Measurements from ENCODE around the gene BMERB1. TPM values are rescaled to one million over a fixed set of nuclear protein-coding genes. Genes with fewer than 3 reads are reported as not detected.

BMERB1 gene
- total RNA-seq, 1 experiment from 2014 or later = 13.6 TPM

DNA sequence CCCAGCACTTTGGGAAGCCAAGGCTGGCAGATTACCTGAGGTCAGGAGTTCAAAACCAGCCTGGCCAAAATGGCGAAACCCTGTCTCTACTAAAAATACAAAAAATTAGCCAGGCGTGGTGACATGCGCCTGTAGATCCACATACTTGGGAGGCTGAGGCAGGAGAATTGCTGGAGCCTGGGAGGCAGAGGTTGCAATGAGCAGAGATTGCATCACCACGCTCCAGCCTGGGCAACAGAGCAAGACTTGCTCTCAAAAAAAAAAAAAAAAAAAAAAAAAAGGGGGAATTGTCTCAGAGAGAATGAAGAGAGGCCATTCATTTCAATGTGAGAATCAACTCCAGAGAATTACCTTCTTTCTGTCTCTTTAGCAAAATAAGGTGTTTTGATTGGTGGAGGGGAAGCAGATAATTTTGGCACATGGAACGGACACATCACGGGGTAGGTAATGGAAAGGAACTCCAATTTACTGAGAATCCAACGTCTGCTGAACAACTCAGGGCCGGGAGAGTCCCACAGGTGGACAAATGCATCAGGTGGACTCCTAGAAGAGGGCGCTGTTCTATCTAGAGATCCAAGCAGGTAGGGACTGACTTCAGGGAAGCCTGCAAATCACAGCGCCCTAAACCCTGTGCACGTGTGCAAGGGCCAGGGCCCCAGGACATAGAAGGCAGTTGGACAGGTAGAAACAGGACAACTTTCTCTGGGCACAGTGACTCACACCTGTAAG is 77.5 kb downstream of the BMERB1 start:
- TF ChIP-seq FOXK1 (CRISPR knock-in tag; IDR thresholded peaks at IDR 0.05) = no peak
- no peak for TF ChIP-seq JUN (CRISPR knock-in tag; IDR thresholded peaks at IDR 0.05)
- no peak for TF ChIP-seq GABPB1 (CRISPR knock-in tag; IDR thresholded peaks at IDR 0.05)
- no peak for TF ChIP-seq ZNF512 (CRISPR knock-in tag; IDR thresholded peaks at IDR 0.05; ENCODE audit: borderline replicate concordance)
- no peak for TF ChIP-seq SMAD3 (CRISPR knock-in tag; IDR thresholded peaks at IDR 0.05; ENCODE audit: borderline replicate concordance)
- no peak for TF ChIP-seq FOXJ3 (CRISPR knock-in tag; IDR thresholded peaks at IDR 0.05; ENCODE audit: borderline replicate concordance)
- no peak overlapping the region for H3K4me3 Mint-ChIP-seq
- POLR2A ChIA-PET = no interaction called here
- no peaks in the 10 kb centered on the region for H3K27me3 Mint-ChIP-seq (ENCODE audit: low read depth)
- no peaks in the 10 kb centered on the region for H3K36me3 Mint-ChIP-seq
- peaks cover 27% of the 10 kb centered on the region for H3K4me1 Mint-ChIP-seq
- no peaks in the 10 kb centered on the region for H3K9me3 Mint-ChIP-seq
- no peak overlapping the region for H3K27ac Mint-ChIP-seq
- DNase-seq (ENCODE audit: low spot score) = no peak
- ATAC-seq = no peak
- CTCF ChIA-PET = no interaction called here

DNA sequence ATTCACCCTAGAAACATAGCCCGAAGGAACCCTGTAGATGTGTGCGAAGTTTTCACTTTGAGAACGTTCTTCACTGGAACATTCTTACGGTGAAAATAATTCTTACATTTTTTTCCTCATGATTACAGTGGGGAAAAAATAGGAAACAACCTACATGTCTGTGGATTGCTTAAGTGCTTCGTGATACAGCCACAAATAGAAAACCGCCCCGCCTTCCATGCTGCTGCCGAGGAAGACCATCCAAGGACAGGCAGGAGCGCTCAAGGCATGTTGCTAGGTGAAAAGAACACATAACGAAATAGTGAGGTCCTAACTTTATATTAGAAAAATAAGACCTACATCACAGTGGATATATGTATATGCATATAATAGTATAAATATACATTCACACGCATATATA is 78.8 kb downstream of the BMERB1 start:
- no peak overlapping the region for H3K27ac Mint-ChIP-seq
- DNase-seq (ENCODE audit: low spot score) = no peak
- H3K36me3 Mint-ChIP-seq = no peaks in the 10 kb centered on the region
- TF ChIP-seq FOXK1 (CRISPR knock-in tag; IDR thresholded peaks at IDR 0.05) (no peak), HMGXB4 (CRISPR knock-in tag; IDR thresholded peaks at IDR 0.05) (no peak), ZNF396 (CRISPR knock-in tag; IDR thresholded peaks at IDR 0.05; ENCODE audit: borderline replicate concordance) (no peak), NFE2L1 (CRISPR knock-in tag; IDR thresholded peaks at IDR 0.05) (no peak), JAZF1 (CRISPR knock-in tag; IDR thresholded peaks at IDR 0.05) (no peak), CBFB (CRISPR knock-in tag; IDR thresholded peaks at IDR 0.05; ENCODE audit: low read depth) (no peak), NFYB (CRISPR knock-in tag; conservative IDR thresholded peaks at IDR 0.05; ENCODE audit: low read depth) (no peak), RORB (CRISPR knock-in tag; IDR thresholded peaks at IDR 0.05) (no peak), TEAD1 (CRISPR knock-in tag; IDR thresholded peaks at IDR 0.05) (no peak), IRF2 (CRISPR knock-in tag; IDR thresholded peaks at IDR 0.05; ENCODE audit: borderline replicate concordance, low read depth) (no peak), ZSCAN18 (CRISPR knock-in tag; IDR thresholded peaks at IDR 0.05) (no peak), STAT6 (CRISPR knock-in tag; conservative IDR thresholded peaks at IDR 0.05; ENCODE audit: low read depth) (no peak), ZNF423 (CRISPR knock-in tag; IDR thresholded peaks at IDR 0.05) (no peak), MYBL2 (CRISPR knock-in tag; IDR thresholded peaks at IDR 0.05) (no peak), SMAD3 (CRISPR knock-in tag; IDR thresholded peaks at IDR 0.05; ENCODE audit: borderline replicate concordance) (no peak), GTF2I (CRISPR knock-in tag; conservative IDR thresholded peaks at IDR 0.05) (no peak)
- TF ChIP-seq, protein P1, sequence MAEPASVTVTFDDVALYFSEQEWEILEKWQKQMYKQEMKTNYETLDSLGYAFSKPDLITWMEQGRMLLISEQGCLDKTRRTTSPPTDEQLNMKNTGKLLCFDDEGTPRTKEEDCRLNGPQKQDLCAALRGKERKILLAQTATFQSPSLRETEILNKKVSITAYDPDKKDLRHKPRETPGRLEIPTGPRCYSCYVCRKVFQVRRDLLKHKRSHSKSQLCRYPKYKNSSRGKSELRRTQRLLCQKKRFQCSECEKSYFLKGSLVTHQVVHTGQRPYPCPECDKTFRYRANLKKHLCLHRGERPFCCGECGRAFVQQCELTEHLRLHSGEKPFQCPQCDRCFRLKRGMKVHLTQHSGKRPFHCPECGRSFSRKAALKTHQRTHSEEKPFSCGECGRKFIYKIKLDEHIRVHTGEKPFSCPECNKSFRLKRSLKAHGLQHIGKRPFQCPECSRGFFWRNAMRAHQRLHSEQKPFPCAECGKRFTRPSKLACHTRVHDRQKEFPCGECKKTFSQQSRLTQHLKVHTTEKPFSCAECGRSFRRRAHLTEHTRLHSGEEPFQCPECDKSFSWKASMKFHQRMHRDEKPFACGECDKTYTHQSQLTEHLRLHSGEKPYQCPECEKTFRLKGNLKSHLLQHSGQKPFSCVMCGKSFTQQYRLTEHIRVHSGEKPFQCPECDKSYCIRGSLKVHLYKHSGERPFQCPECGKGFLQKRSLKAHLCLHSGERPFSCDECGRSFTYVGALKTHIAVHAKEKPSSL (CRISPR knock-in tag; conservative IDR thresholded peaks at IDR 0.05) = no peak
- H3K4me3 Mint-ChIP-seq = no peak overlapping the region
- no peaks in the 10 kb centered on the region for H3K27me3 Mint-ChIP-seq (ENCODE audit: low read depth)
- no peak for ATAC-seq
- peaks cover 24% of the 10 kb centered on the region for H3K4me1 Mint-ChIP-seq
- POLR2A ChIA-PET = no interaction called here
- CTCF ChIA-PET = no interaction called here
- no peaks in the 10 kb centered on the region for H3K9me3 Mint-ChIP-seq
